ENCODE data around the gene C19orf18.
A peak's percentile ranks its signal among the peaks of the same experiment; 100 is the strongest.

Gene C19orf18

GRCh38 chr19:57946316-57946715, 28.0 kb downstream of the C19orf18 start:
- no peak for TF ChIP-seq MAX (IDR thresholded peaks at IDR 0.05; ENCODE audit: low read depth, low read length)
- no peak for TF ChIP-seq POLR2A (IDR thresholded peaks at IDR 0.05; ENCODE audit: extremely low read depth, insufficient read length)
- no peak for TF ChIP-seq CTCF (IDR thresholded peaks at IDR 0.05; ENCODE audit: low read depth, low read length)
- no peak for TF ChIP-seq MYC (IDR thresholded peaks at IDR 0.05; ENCODE audit: low read depth, low read length)
- DNase-seq (ENCODE audit: low read depth) = peak; percentile 3
- no peak overlapping the region for H3K4me3 ChIP-seq (ENCODE audit: low read depth, low read length)

GRCh38 chr19:57941593-57941992, 32.7 kb downstream of the C19orf18 start:
- no peak for DNase-seq (ENCODE audit: low read depth)
- H3K4me3 ChIP-seq (ENCODE audit: low read depth, low read length) = no peak overlapping the region
- TF ChIP-seq MYC (IDR thresholded peaks at IDR 0.05; ENCODE audit: low read depth, low read length) = no peak
- no peak for TF ChIP-seq CTCF (IDR thresholded peaks at IDR 0.05; ENCODE audit: low read depth, low read length)
- no peak for TF ChIP-seq MAX (IDR thresholded peaks at IDR 0.05; ENCODE audit: low read depth, low read length)
- TF ChIP-seq POLR2A (IDR thresholded peaks at IDR 0.05; ENCODE audit: extremely low read depth, insufficient read length) = no peak

- H3K4me3 ChIP-seq (ENCODE audit: low read depth, low read length) = no peak overlapping the region
- no peak for TF ChIP-seq MAX (IDR thresholded peaks at IDR 0.05; ENCODE audit: low read depth, low read length)
- no peak for TF ChIP-seq CTCF (IDR thresholded peaks at IDR 0.05; ENCODE audit: low read depth, low read length)
- TF ChIP-seq POLR2A (IDR thresholded peaks at IDR 0.05; ENCODE audit: extremely low read depth, insufficient read length) = no peak
- TF ChIP-seq MYC (IDR thresholded peaks at IDR 0.05; ENCODE audit: low read depth, low read length) = no peak
- DNase-seq (ENCODE audit: low read depth) = no peak
Observed at GRCh38 chr19:57935731-57936130, 38.6 kb downstream of the C19orf18 start.

- DNase-seq (ENCODE audit: low read depth) = no peak
- TF ChIP-seq MYC (IDR thresholded peaks at IDR 0.05; ENCODE audit: low read depth, low read length) = no peak
- no peak for TF ChIP-seq MAX (IDR thresholded peaks at IDR 0.05; ENCODE audit: low read depth, low read length)
- TF ChIP-seq CTCF (IDR thresholded peaks at IDR 0.05; ENCODE audit: low read depth, low read length) = no peak
- H3K4me3 ChIP-seq (ENCODE audit: low read depth, low read length) = no peak within 1 kb of the TSS
Observed at GRCh38 chr19:57934820-57935665, 39.3 kb downstream of the C19orf18 start, which contains the start of gene ZNF418. ZNF418 (minus strand) TSS chr19:57935402; CDS start chr19:57933822, 1,580 bp downstream.

GRCh38 chr19:57927587-57927986, 46.7 kb downstream of the C19orf18 start:
- no peak for DNase-seq (ENCODE audit: low read depth)
- TF ChIP-seq MYC (IDR thresholded peaks at IDR 0.05; ENCODE audit: low read depth, low read length) = no peak
- no peak overlapping the region for H3K4me3 ChIP-seq (ENCODE audit: low read depth, low read length)

GRCh38 chr19:57916168-57916995, 58.0 kb downstream of the C19orf18 start, which contains the start of gene ZNF417:
ZNF417 (minus strand) TSS chr19:57916592; CDS start chr19:57916411, 181 bp downstream.
- peak within 1 kb of the TSS; percentile 85 for H3K4me3 ChIP-seq (ENCODE audit: low read depth, low read length)

More at GRCh38 chr19:57916168-57916995, 58.0 kb downstream of the C19orf18 start, which contains the start of gene ZNF417:
- TF ChIP-seq CTCF (IDR thresholded peaks at IDR 0.05; ENCODE audit: low read depth, low read length) = peak; percentile 10
- peak; percentile 32 for TF ChIP-seq POLR2A (IDR thresholded peaks at IDR 0.05; ENCODE audit: extremely low read depth, insufficient read length)
- peak; percentile 35; the same call in 1 of the 2 replicates for TF ChIP-seq MAX (IDR thresholded peaks at IDR 0.05; ENCODE audit: low read depth, low read length)
- peak; percentile 90 for DNase-seq (ENCODE audit: low read depth)

Data from NB4 (cell line).